T-helper 1 cell treated with Interleukin-12 subunit alpha and Interleukin-12 subunit beta and Interleukin-4 antibody, amounts not matched to agents 30 μg/mL and 1 μg/mL, for 36 hours (primary cell): Measurements from ENCODE around the gene FYTTD1.
A peak's percentile ranks its signal among the peaks of the same experiment; 100 is the strongest.
"Not testable (repeated sequence)": the region's sequence is repeated elsewhere in the genome, so short reads cannot be mapped to it uniquely, and the experiment has no call there.

Source experiments
- H3K27ac Mint-ChIP-seq: one replicate; pipeline ENCODE4 v1.8.0; 2021; ENCODE audit warnings: mild to moderate bottlenecking, mixed read lengths
- H3K27me3 Mint-ChIP-seq: one replicate; pipeline ENCODE4 v1.8.0; 2021; ENCODE audit warnings: low read depth, mixed read lengths
- H3K36me3 Mint-ChIP-seq: one replicate; pipeline ENCODE4 v1.8.0; 2021; ENCODE audit warnings: low read depth, mixed read lengths
- H3K4me1 Mint-ChIP-seq: one replicate; pipeline ENCODE4 v1.8.0; 2021; ENCODE audit warnings: low read depth, mixed read lengths
- H3K4me3 Mint-ChIP-seq: one replicate; pipeline ENCODE4 v1.8.0; 2021; ENCODE audit warnings: mild to moderate bottlenecking, moderate library complexity, mixed read lengths
- H3K9me3 Mint-ChIP-seq: one replicate; pipeline ENCODE4 v1.8.0; 2021; ENCODE audit warnings: mixed read lengths

The FYTTD1 gene

DNA sequence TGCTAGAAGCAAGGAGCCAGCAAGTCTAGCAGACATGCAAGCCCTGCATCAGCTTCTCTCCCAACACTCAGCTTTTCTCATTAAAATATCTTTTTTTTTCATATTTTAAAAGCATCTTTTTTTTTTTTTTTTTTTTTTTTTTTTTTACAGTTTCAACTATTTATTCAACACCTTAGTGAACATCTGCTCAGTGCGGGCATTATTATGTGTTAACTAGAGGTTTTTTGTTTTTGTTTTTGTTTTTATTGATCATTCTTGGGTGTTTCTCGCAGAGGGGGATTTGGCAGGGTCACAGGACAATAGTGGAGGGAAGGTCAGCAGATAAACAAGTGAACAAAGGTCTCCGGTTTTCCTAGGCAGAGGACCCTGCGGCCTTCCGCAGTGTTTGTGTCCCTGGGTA lies 18.9 kb upstream of the FYTTD1 start:
- H3K4me3 Mint-ChIP-seq, H3K27ac Mint-ChIP-seq: not testable (repeated sequence)
- peaks cover 25% of the 10 kb centered on the region for H3K4me1 Mint-ChIP-seq

DNA sequence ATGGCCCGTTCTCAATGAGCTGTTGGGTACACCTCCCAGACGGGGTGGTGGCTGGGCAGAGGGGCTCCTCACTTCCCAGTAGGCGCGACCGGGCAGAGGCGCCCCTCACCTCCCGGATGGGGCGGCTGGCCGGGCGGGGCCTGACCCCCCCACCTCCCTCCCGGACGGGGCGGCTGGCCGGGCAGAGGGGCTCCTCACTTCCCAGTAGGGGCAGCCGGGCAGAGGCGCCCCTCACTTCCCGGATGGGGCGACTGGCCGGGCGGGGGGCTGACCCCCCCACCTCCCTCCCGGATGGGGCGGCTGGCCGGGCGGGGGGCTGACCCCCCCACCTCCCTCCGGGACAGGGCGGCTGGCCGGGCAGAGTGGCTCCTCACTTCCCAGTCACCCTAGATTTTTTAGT lies 18.2 kb upstream of the FYTTD1 start:
- not testable (repeated sequence) for H3K4me3 Mint-ChIP-seq, H3K27me3 Mint-ChIP-seq, H3K36me3 Mint-ChIP-seq, H3K27ac Mint-ChIP-seq, H3K9me3 Mint-ChIP-seq
- peaks cover 28% of the 10 kb centered on the region for H3K4me1 Mint-ChIP-seq

More for the DNA sequence above, 18.9 kb upstream of the FYTTD1 start:
- H3K27me3 Mint-ChIP-seq, H3K9me3 Mint-ChIP-seq, H3K36me3 Mint-ChIP-seq: not testable (repeated sequence)

DNA sequence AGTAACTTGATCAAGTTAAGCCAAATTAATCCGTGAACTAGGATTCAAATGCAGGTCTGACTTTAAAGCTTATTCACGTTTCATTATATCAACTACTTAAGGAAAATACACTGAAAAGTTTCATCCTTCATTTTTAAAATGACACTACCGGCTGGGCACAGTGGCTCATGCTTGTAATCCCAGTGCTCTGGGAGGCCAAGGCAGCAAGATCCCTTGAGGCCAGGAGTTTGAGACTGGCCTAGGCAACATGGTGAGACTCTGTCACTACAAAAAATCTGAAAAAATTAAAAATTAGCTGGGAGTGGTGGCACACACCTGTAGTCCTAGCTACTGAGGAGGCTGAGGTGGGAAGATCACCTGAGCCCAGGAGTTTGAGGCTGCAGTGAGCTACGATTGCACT lies 16.6 kb upstream of the FYTTD1 start:
- peaks cover 4% of the 10 kb centered on the region for H3K36me3 Mint-ChIP-seq
- no peaks in the 10 kb centered on the region for H3K27me3 Mint-ChIP-seq
- H3K4me3 Mint-ChIP-seq: no peak overlapping the region
- no peaks in the 10 kb centered on the region for H3K9me3 Mint-ChIP-seq
- H3K27ac Mint-ChIP-seq: no peak overlapping the region
- peaks cover 35% of the 10 kb centered on the region for H3K4me1 Mint-ChIP-seq

DNA sequence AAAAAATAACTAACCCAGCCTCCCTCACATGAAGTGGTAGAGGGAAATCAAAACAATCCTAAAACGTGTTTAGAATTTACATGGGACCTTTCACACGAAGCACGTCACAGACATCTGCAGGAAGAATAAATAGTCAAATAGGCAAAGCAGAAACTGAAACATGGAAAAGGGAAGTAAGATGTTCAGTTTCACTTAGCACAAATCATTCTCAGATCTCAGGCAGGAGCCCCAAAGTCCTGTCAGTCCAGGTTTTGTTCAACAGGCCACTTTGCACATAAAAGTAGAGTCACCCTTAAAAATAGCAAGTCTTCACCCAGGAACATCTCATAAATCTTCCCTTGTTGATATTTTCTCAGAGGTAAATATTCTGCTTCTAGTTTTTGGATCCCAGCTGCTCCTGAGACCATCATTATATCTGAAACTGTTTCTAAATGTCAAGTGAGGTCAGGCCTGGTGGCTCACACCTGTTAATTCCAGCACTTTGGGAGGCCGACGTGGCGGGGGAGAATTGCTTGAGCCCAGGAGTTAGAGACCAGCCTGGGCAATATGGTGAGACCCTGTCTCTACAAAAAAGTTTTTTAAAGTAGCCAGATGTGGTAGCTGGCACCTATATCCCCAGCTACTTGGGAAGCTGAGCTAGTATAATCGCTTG lies 14.9 kb upstream of the FYTTD1 start:
- peaks cover 31% of the 10 kb centered on the region for H3K4me1 Mint-ChIP-seq
- H3K27me3 Mint-ChIP-seq: no peaks in the 10 kb centered on the region
- H3K36me3 Mint-ChIP-seq: peaks cover 1% of the 10 kb centered on the region
- H3K4me3 Mint-ChIP-seq: peak overlapping the region; percentile 70
- H3K27ac Mint-ChIP-seq: peak overlapping the region; percentile 14
- H3K9me3 Mint-ChIP-seq: no peaks in the 10 kb centered on the region

DNA sequence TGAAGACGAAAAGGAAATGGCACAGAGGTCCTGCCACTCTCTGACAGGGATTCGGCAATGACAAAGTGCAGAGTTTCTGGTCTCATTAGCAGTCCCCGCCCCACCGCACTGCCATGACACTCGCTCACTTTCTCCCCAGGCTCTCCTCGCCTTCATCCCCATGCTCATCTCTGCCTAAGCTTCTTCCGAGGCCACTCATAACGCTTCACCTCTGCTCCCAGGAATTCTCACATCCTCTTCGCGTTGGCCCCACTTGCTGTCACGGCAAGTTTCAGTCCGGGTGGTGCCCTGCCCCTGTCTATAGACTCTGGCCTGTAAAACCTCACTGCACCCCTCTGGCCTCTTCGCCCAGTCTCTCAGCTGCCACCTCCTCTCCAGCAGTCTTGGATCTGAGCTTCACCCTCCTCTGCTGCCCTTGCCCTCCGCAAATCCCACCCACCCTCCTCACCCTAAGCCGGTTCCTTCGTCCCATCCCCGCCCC lies 13.6 kb upstream of the FYTTD1 start:
- Mint-ChIP-seq H3K4me3 (peak overlapping the region; percentile 97), H3K4me1 (peaks cover 24% of the 10 kb centered on the region), H3K36me3 (no peaks in the 10 kb centered on the region), H3K9me3 (no peaks in the 10 kb centered on the region), H3K27ac (peak overlapping the region; percentile 97), H3K27me3 (no peaks in the 10 kb centered on the region)

DNA sequence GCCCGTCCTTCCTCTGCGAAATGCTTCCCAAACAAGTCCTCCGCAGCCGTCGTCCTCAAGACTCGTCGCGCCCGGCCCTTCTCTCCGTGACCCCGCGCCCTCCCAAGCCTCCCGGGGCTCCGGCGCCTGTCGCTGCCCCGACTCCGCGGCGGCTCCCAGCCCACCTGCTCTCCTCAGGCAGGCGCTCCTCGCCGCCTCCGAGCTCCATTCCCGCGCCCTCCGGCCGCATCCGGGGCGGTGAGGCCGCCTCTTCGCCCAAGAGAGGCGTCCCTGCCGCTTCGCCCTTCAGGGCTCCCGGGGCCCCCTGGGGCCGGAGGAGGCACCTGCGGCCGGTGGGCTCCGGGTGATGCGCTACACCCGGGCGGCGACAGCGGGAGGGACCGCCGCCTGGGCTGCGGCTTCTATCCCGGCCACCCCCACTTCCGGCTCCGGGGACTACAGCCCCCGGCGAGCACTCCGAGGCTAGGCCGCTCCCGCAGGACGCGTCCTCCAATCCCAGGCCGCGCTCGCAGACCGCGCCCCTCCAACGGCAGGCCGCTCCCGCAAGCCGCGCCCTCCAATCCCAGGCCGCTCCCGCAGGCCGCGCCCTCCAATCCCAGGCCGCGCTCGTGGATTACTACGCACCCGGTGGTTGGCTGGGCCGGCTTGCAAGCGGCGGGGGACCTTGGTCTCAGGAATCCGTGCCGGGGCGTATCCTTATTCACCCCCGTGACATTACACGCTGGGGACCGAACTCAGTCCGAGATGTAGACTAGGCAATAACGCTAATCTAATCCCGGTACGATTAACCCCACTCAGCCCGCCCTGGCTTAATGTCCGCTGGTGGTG lies 13.0 kb upstream of the FYTTD1 start, which contains the start of gene RUBCN:
Gene RUBCN, minus strand, starts transcription at position 414 of the 828 bp plus-strand sequence. Its CDS starts 185 bp downstream, at position 229.
- H3K9me3 Mint-ChIP-seq: no peaks in the 10 kb centered on the region
- H3K36me3 Mint-ChIP-seq: no peaks in the 10 kb centered on the region
- H3K27ac Mint-ChIP-seq: peak within 1 kb of the TSS; percentile 97
- H3K4me3 Mint-ChIP-seq: peak within 1 kb of the TSS; percentile 97
- no peaks in the 10 kb centered on the region for H3K27me3 Mint-ChIP-seq
- peaks cover 24% of the 10 kb centered on the region for H3K4me1 Mint-ChIP-seq

DNA sequence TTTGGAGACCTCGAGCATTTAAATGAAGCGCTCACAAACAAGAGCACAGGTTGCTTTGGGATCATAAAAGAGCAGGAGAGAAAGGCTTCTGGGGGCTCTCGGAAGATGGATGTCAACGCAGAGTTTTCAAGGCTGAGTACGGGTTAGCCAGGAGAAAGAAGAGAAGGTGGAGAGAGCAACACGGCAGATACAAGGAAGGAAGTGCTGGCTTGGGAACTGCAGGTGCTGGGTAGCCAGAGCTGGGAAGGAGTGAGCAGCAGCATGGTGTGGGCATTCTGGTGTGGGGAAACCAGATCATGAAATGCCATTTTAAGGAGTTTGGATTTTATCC lies 12.4 kb upstream of the FYTTD1 start:
- H3K9me3 Mint-ChIP-seq: no peaks in the 10 kb centered on the region
- H3K4me3 Mint-ChIP-seq: peak overlapping the region; percentile 97
- no peaks in the 10 kb centered on the region for H3K36me3 Mint-ChIP-seq
- peak overlapping the region; percentile 69 for H3K27ac Mint-ChIP-seq
- H3K4me1 Mint-ChIP-seq: peaks cover 24% of the 10 kb centered on the region
- H3K27me3 Mint-ChIP-seq: no peaks in the 10 kb centered on the region

DNA sequence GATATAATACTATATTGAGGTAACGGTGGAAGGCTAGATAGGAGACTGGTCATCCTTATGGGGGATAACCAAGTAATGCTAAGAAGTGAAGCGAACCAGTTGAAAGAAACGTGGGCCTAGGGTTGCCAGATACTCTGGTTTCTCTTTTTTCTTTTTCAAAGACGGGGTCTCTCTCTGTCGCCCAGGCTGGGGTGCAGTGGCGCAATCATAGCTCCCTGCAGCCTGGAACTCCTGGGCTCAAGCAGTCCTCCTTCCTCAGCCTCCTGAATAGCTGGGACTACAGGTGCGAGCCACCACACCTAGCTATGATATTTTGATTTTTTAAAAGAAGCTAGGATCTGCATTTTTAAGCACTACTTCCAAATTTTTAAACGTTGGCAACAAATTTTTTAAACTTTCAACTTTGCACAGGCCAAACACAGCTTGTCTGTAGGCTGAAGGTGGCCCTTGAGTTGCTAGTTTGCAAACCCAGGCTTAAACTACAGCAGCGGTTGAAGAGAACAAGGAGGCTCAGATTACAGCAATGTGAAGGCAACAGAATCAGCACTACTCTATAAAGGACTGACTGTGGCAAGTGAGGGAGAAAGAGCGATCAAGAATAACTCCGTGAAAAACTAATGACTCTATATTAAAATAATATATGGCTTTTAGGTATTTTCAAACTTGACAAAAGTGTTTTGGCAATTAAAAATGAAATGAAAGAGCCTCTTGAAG lies 11.8 kb upstream of the FYTTD1 start:
- H3K4me1 Mint-ChIP-seq: peaks cover 24% of the 10 kb centered on the region
- H3K27ac Mint-ChIP-seq: peak overlapping the region; percentile 69
- no peaks in the 10 kb centered on the region for H3K9me3 Mint-ChIP-seq

DNA sequence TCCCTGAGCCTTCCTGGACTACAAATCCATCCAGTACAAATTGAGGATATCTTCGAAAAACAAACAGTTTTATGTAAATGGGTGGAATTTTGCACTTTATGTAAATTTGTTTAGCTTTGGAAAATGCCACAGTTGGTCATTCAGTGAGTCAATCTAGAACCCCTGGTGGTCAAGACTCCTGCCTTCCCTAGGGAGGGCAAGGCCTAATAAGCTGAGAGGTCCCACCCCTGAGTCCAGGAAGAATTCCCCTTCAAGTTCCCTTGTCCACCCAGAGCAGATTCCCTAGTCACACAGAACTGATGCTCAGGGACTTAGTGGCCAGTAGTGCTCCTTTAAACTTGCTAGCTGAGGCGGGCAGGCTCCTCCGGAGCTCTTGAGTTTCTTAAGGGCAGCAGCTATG lies 6.9 kb upstream of the FYTTD1 start:
- peaks cover 5% of the 10 kb centered on the region for H3K4me1 Mint-ChIP-seq
- no peak overlapping the region for H3K4me3 Mint-ChIP-seq
- no peaks in the 10 kb centered on the region for H3K9me3 Mint-ChIP-seq

More for the DNA sequence above, 11.8 kb upstream of the FYTTD1 start:
- no peaks in the 10 kb centered on the region for H3K27me3 Mint-ChIP-seq
- no peaks in the 10 kb centered on the region for H3K36me3 Mint-ChIP-seq
- peak overlapping the region; percentile 97 for H3K4me3 Mint-ChIP-seq

DNA sequence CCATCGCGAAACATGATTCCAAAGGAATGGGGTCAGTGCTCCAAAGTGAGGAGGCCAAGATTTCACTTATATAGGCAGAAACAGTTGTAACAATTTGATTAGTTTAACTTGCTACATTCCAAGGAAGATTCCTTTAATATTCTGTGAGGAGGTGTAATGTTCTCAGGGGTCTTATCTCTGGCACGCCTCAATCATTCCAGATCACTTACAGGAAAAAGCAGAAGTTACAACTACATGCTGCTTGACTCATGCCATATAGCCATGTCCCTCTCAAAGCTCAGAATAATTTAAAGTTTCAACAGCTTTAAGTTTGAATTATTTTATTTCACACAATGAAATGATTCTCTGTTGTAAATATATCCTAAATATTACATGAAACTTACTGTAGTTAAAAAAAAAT lies 3.5 kb upstream of the FYTTD1 start:
- H3K27me3 Mint-ChIP-seq: peaks cover 7% of the 10 kb centered on the region
- H3K9me3 Mint-ChIP-seq: no peaks in the 10 kb centered on the region
- H3K27ac Mint-ChIP-seq: no peak overlapping the region
- peaks cover 17% of the 10 kb centered on the region for H3K4me1 Mint-ChIP-seq
- no peak overlapping the region for H3K4me3 Mint-ChIP-seq
- H3K36me3 Mint-ChIP-seq: no peaks in the 10 kb centered on the region

More for the DNA sequence above, 6.9 kb upstream of the FYTTD1 start:
- Mint-ChIP-seq H3K27ac (no peak overlapping the region), H3K36me3 (no peaks in the 10 kb centered on the region), H3K27me3 (peaks cover 7% of the 10 kb centered on the region)

DNA sequence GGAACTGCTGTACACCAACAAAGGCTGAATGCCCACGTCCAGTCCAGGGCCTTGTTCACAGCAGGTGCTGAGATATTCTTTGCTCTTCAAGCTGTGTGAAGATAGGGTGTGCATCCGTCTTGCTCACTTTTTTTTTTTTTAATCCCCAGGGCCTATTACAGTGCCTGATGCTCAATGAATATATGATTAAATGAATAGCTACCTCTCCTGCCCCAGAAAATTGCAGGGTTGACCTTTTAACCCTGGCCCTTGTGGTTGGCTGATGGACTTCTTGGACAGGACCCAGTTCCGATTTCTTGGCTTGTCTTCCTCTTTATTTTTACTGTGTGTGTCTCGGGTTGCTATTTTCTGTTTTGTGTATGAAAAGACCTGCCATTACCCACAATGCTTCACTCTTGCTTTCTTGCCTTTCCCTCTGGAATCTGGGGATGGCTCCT lies 2.9 kb upstream of the FYTTD1 start:
- Mint-ChIP-seq H3K36me3 (no peaks in the 10 kb centered on the region), H3K27ac (no peak overlapping the region), H3K9me3 (no peaks in the 10 kb centered on the region), H3K4me3 (no peak overlapping the region), H3K4me1 (peaks cover 17% of the 10 kb centered on the region), H3K27me3 (peaks cover 7% of the 10 kb centered on the region)

DNA sequence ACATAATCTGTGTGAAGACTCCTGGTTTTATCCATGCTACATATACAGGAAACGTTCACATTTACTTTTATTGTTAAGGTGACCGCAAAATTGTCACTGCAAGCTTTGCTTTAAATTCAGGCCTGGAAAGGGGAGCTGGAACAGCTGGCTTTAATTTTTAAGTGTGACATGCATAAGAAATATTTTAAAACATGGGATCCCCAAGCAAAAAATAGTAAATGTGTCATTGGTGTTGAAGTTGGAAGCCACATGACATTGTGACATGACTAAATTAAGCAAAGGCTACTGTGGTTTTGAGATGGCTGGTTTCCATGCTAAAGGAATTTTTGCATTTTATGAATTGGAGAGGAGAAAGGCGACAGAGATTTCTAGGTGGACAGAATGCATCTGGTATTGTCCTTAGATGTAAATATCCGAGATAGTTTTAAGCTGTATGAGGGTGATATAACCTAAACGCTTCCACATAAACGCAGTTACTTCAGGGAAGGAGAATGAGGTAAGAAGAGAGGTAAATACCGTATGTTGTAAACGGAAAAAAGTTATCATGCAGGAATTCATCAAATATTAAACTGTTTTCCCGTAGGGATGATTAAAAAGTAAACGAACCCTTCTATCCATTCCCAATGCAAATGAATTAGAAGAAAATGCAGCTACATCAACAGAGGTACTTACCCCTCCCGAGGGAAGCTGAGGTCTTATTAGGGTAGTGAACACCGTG lies 927 bp upstream of the FYTTD1 start:
- Mint-ChIP-seq H3K36me3 (no peaks in the 10 kb centered on the region), H3K27me3 (peaks cover 7% of the 10 kb centered on the region), H3K9me3 (no peaks in the 10 kb centered on the region), H3K27ac (peak overlapping the region; percentile 93), H3K4me1 (peaks cover 29% of the 10 kb centered on the region), H3K4me3 (peak overlapping the region; percentile 97)

DNA sequence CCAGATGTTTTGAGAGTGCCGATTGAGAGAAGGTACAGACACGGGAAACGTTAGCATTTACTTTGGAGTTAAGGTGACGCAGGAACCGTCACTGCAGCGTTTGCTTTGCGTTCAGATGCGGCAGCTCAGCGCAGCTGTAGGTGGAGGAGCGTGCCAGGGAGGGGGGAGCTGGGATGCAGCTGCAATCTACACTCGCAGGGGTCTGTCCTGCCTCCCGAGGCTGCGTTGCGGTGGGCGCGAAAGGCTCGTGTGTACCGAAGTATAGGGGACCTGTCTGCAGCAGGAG lies 425 bp upstream of the FYTTD1 start:
- Mint-ChIP-seq H3K27me3 (peaks cover 7% of the 10 kb centered on the region), H3K4me3 (peak overlapping the region; percentile 97), H3K9me3 (no peaks in the 10 kb centered on the region), H3K36me3 (no peaks in the 10 kb centered on the region), H3K27ac (peak overlapping the region; percentile 93), H3K4me1 (peaks cover 32% of the 10 kb centered on the region)

DNA sequence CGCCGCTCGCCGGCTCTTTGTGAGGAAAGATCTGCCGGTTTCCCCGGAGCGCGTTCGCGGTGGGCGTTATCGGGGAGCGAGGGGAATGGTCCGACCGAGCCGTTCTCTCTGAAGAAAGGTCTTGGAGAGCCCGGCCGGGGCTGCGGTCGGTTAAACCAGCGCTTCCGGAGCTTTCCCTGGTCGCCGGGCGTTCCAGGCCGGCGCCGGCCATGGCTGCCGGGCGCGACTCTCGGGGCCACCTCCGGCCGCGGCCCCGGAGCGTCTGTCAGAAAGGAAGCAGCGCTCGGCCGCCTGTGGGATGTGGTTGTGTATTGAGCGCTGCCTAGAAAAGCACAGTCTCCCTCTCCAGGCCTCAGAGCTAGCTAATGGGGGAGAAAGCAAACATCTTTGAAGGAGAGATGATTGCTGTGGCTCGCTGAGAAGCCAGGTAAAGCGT lies 731 bp downstream of the FYTTD1 start:
- no peaks in the 10 kb centered on the region for H3K9me3 Mint-ChIP-seq
- H3K36me3 Mint-ChIP-seq: no peaks in the 10 kb centered on the region
- peaks cover 7% of the 10 kb centered on the region for H3K27me3 Mint-ChIP-seq
- peak overlapping the region; percentile 94 for H3K4me3 Mint-ChIP-seq
- H3K4me1 Mint-ChIP-seq: peaks cover 35% of the 10 kb centered on the region
- peak overlapping the region; percentile 92 for H3K27ac Mint-ChIP-seq
